HT1080 (cell line): ENCODE results near the gene MCIDAS. TPM values are rescaled to one million over a fixed set of nuclear protein-coding genes. Genes with fewer than 3 reads are reported as not detected.

Source experiments
- small RNA-seq: library from RNA; depleted of rRNA; stranded (forward); fragments of <200 nt; gene quantifications from one replicate; pipeline ENCODE3, GENCODE V24; 2014
- total RNA-seq: library from RNA; depleted of rRNA; stranded (reverse); fragments of >200 nt; shearing (Covaris generic); gene quantifications from 2 replicates; pipeline ENCODE4 v1.2.3, GENCODE V29; 2014; rRNA removed

MCIDAS gene
- total RNA-seq, 1 experiment from 2014 or later = 2.8 TPM

Small RNA genes within 50 kb of the gene (small RNA-seq; reads per million reads assigned to genes)
- gene MIR449A = not detected
- not detected for gene MIR449B
- 0.09 reads per million for gene MIR449C

Other genes with a start within 250 kb of the MCIDAS start
- gene ESM1, start 241.7 kb downstream of the MCIDAS start, total RNA-seq = 27.1 and 27.7 TPM in 2 replicates
- not detected in 2 replicates for gene GZMK, start 203.1 kb downstream of the MCIDAS start, total RNA-seq
- gene GZMA, start 124.7 kb downstream of the MCIDAS start, total RNA-seq = 0.16 TPM in 1 of 2 replicates, not detected in the other
- 48.3 and 48.7 TPM in 2 replicates for gene GPX8, start 67.1 kb downstream of the MCIDAS start, total RNA-seq
- not detected in 2 replicates for gene CDC20B, start 54.1 kb downstream of the MCIDAS start, total RNA-seq
- 1.9 and 3.2 TPM in 2 replicates for gene CCNO, start 6.3 kb upstream of the MCIDAS start, total RNA-seq
- gene DHX29, start 80.4 kb upstream of the MCIDAS start, total RNA-seq = 22.4 and 23.7 TPM in 2 replicates
- gene MTREX, start 80.7 kb upstream of the MCIDAS start, total RNA-seq = 66.7 and 72.9 TPM in 2 replicates